Measurements from ENCODE around the gene SDK1. TPM values are rescaled to one million over a fixed set of nuclear protein-coding genes. Genes with fewer than 3 reads are reported as not detected.

Gene SDK1
- total RNA-seq, 4 donors from 2014 or later = 7.5 to 35.0 (median 10.2) TPM

DNA sequence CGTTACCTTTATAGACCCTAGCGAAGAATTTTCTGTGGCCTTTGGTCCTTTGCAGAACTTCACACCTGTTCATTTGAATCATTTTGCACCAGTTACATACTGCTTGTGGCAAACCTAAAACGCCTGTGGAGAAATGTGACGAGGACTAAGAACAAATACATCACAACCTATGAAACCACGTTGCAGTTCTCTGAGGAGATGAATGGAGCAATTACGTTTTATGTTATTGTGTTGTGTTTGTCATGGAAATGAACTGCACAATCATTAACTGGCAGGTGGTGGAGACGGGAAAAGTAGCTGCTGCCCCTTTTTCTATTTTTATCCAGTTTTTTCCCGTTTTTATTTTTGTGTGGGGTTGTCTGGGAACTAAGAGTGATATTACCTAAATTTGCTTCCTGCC is 505.5 kb downstream of the SDK1 start:
- TF ChIP-seq CTCF (IDR thresholded peaks at IDR 0.05; ENCODE audit: low read depth) = no peak

GRCh38 chr7:3807824-3808223 is 506.8 kb downstream of the SDK1 start:
- TF ChIP-seq CTCF (IDR thresholded peaks at IDR 0.05; ENCODE audit: low read depth) = no peak

- no peak for TF ChIP-seq CTCF (IDR thresholded peaks at IDR 0.05; ENCODE audit: low read depth)
Observed at GRCh38 chr7:3821488-3821887, 520.4 kb downstream of the SDK1 start.

GRCh38 chr7:3825491-3825890 is 524.4 kb downstream of the SDK1 start:
- no peak for TF ChIP-seq CTCF (IDR thresholded peaks at IDR 0.05; ENCODE audit: low read depth)

GRCh38 chr7:3832199-3832598 is 531.1 kb downstream of the SDK1 start:
- no peak for TF ChIP-seq CTCF (IDR thresholded peaks at IDR 0.05; ENCODE audit: low read depth)

DNA sequence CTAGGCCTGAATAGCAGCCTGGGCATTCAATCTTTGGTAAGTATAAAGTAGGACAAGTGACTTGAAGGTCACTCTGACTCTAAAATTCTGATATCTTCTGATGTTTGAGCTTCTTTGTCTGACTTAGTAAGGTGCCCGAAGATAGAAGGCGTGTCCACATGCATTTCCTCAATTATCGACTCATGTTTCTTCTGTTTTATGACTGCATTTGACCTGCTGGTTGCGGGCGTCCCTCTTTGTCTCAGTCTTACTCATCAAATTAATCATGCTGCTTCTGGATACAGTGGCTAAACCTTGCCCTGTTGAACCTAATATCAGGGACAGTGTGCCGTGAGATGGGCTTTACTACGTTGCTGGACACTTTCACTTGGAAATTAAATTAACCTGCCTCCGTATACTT is 534.1 kb downstream of the SDK1 start:
- no peak for TF ChIP-seq CTCF (IDR thresholded peaks at IDR 0.05; ENCODE audit: low read depth)

DNA sequence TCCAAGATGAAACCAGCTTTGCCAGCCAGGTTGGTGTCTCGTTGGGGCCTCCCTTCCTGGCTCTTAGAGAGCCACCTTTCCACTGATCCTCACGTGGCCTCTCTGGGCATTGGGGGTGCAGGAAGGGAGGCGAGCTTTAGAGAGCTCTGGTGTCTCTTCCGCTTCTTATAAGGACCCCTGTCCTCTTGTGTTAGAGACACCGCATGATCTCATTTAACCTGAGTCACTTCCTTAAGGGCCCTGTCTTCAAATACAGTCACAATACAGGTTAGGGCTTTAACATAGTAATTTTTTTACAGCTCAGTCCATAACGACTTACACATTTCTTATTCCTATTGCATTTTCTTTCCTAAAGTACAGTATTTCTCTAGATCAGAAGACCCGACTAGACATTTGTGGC is 535.8 kb downstream of the SDK1 start:
- TF ChIP-seq CTCF (IDR thresholded peaks at IDR 0.05; ENCODE audit: low read depth) = no peak
